ENCODE data around the gene ZG16B. TPM values are rescaled to one million over a fixed set of nuclear protein-coding genes. Genes with fewer than 3 reads are reported as not detected.

ZG16B gene
- total RNA-seq, 2 donors from 2014 or later, result 34.1 to 62.1 TPM

- Histone ChIP-seq H3K4me3 (no peak overlapping the region), H3K9ac (ENCODE audit: low read depth in 2 of 2, low read length in 2 of 2) (no peak overlapping the region), H3K27ac (no peak overlapping the region), H3K4me1 (no peaks in the 10 kb centered on the region), H3K9me3 (no peaks in the 10 kb centered on the region), H3K36me3 (no peaks in the 10 kb centered on the region), H3K27me3 (no peaks in the 10 kb centered on the region)
- intact Hi-C loops (cut with DNase I), result loop anchor here (1.0 kb wide), 1 partner anchor 27 kb away; no protein-coding TSS in a partner anchor
- DNase-seq, result peak; percentile 65
- TF ChIP-seq CTCF (IDR thresholded peaks at IDR 0.05), result peak; percentile 58
Observed at GRCh38 chr16:2838928-2839327, 8.8 kb downstream of the ZG16B start.

DNA sequence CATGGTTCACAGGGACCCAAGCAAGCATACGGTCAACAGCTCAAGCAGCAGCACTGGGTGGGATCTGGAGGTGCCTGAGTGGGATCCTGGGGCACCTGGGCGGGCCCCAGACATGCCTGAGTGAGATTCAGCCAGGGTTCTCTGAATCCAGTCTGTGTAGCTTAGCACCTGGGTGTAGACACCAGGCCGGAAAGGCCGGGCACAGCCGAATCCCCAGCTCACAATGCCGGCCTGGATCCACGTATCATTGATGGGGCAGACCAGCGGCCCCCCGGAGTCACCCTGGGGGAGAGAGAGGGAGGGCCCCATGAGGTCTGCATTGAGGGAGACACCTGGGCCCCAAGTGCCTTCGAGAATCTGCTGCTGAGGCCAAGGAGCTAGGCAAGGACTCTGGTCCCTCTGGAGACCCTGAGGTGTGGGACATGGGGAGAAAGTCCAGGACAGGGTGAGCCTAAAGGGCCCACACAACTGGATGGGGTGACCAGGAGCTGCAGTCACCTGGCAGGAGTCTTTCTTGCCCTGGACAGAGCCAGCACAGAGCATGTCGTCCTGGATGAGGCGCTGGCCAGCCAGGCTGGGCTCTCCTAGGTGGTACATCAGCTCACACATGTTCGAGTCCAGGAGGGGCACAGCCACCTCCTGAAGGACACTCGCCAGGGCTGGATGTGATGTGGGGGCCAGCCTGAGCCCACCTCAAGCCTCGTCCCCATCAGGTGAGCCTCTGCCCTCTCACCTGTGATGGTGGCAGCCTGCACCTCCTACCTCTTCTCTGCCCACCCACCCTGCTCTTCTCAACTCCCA, 9.7 kb downstream of the ZG16B start:
- no peak overlapping the region for H3K4me3 ChIP-seq
- intact Hi-C loops (cut with DNase I), result loop anchor here (1.0 kb wide), 1 partner anchor 26 kb away; no protein-coding TSS in a partner anchor
- H3K4me1 ChIP-seq, result no peaks in the 10 kb centered on the region
- TF ChIP-seq CTCF (IDR thresholded peaks at IDR 0.05), result no peak
- no peak overlapping the region for H3K27ac ChIP-seq
- H3K9ac ChIP-seq (ENCODE audit: low read depth in 2 of 2, low read length in 2 of 2), result no peak overlapping the region
- DNase-seq, result no peak
- no peaks in the 10 kb centered on the region for H3K36me3 ChIP-seq
- H3K27me3 ChIP-seq, result no peaks in the 10 kb centered on the region
- no peaks in the 10 kb centered on the region for H3K9me3 ChIP-seq

- intact Hi-C loops (cut with DNase I), result no loop called here
- Histone ChIP-seq H3K9me3 (no peaks in the 10 kb centered on the region), H3K27me3 (no peaks in the 10 kb centered on the region), H3K27ac (no peak overlapping the region), H3K9ac (ENCODE audit: low read depth in 2 of 2, low read length in 2 of 2) (no peak overlapping the region), H3K4me3 (no peak overlapping the region), H3K4me1 (no peaks in the 10 kb centered on the region), H3K36me3 (no peaks in the 10 kb centered on the region)
- no peak for TF ChIP-seq CTCF (IDR thresholded peaks at IDR 0.05)
- DNase-seq, result no peak
Observed at GRCh38 chr16:2840914-2841313, 10.8 kb downstream of the ZG16B start.

GRCh38 chr16:2841606-2842339, 11.7 kb downstream of the ZG16B start:
- no peaks in the 10 kb centered on the region for H3K36me3 ChIP-seq
- no peaks in the 10 kb centered on the region for H3K4me1 ChIP-seq
- H3K27ac ChIP-seq, result no peak overlapping the region
- intact Hi-C loops (cut with DNase I), result no loop called here
- no peak for TF ChIP-seq CTCF (IDR thresholded peaks at IDR 0.05)
- H3K9me3 ChIP-seq, result no peaks in the 10 kb centered on the region
- H3K4me3 ChIP-seq, result no peak overlapping the region
- no peak for DNase-seq
- no peaks in the 10 kb centered on the region for H3K27me3 ChIP-seq
- H3K9ac ChIP-seq (ENCODE audit: low read depth in 2 of 2, low read length in 2 of 2), result no peak overlapping the region

DNA sequence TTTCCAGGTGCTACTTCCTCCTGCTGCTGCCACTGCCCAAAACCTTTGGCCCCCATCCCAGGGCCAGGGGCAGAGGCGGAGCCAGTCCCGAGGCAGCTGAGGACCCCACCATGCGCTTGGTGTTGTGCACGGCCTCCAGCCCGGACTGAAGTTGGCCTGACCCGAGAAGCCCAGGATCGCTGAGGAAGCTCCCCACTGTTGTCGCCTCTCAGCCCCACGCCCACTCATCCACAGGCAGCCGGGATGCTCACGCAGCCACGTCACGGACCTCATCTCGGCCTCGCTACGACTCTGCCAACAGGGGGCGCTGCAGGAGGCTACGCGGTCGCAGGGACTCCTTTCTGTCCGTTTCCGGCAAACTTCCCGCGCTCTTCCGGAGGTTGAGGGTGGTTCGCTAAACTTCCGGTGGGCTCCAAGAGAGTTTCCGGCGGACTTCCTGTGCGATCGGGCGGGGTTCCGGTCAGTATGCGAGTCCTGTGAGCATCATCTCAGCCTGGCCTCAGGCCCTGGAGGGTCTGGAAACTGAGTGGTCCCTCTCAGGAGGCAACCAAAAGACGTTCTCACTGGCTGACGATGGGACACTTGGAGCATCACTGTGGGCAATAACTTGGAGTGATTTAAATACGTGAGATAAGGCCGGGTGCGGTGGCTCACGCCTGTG, 12.4 kb downstream of the ZG16B start:
- no peaks in the 10 kb centered on the region for H3K36me3 ChIP-seq
- no peaks in the 10 kb centered on the region for H3K27me3 ChIP-seq
- peak; percentile 53 for DNase-seq
- no peak overlapping the region for H3K9ac ChIP-seq (ENCODE audit: low read depth in 2 of 2, low read length in 2 of 2)
- peak; percentile 31 for TF ChIP-seq CTCF (IDR thresholded peaks at IDR 0.05)
- H3K4me3 ChIP-seq, result no peak overlapping the region
- intact Hi-C loops (cut with DNase I), result no loop called here
- H3K27ac ChIP-seq, result no peak overlapping the region
- H3K4me1 ChIP-seq, result no peaks in the 10 kb centered on the region
- H3K9me3 ChIP-seq, result no peaks in the 10 kb centered on the region

Data from colonic mucosa (tissue), 4 donors.